Stimulated activated CD4-positive, alpha-beta T cell treated with anti-CD3 and anti-CD28 coated beads, Interleukin-12 subunit alpha, Interleukin-12 subunit beta, amount 100 ng/mL, for 4 hours (primary cell): ENCODE data around the gene ASIC4.
A peak's percentile ranks its signal among the peaks of the same experiment; 100 is the strongest.

Experiments used
- DNase-seq: peaks from one replicate; pipeline ENCODE4 v3.0.0-alpha.2; 2020

The ASIC4 gene

GRCh38 chr2:219514196-219514761 is at the start of gene ASIC4:
ASIC4 (plus strand) TSS chr2:219514482; CDS start chr2:219514725, 243 bp downstream.
- no peak for DNase-seq

- DNase-seq = no peak
Observed at GRCh38 chr2:219465659-219466561, 48.4 kb upstream of the ASIC4 start.

- DNase-seq = no peak
Observed at GRCh38 chr2:219466816-219467735, 47.2 kb upstream of the ASIC4 start.

DNA sequence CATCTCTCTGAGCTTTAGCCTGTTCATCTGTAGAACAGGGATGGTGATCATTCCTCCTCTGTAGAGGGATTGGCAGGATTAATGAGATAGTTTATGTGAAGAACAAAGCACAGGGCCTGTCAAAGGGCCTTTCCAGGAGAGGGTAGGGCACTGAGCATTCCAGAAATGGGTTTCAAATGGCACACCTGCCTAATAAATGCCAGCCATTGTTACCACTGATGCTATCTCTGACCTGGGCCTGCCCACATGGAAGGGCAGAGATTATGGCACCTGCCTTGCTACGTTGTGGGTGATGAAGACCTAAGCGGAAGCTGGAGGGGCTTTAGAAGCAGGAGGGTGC is 46.6 kb upstream of the ASIC4 start:
- DNase-seq = no peak

GRCh38 chr2:219468410-219469185 is 45.7 kb upstream of the ASIC4 start:
- DNase-seq = no peak

GRCh38 chr2:219469186-219469724 is 45.0 kb upstream of the ASIC4 start:
- no peak for DNase-seq

DNA sequence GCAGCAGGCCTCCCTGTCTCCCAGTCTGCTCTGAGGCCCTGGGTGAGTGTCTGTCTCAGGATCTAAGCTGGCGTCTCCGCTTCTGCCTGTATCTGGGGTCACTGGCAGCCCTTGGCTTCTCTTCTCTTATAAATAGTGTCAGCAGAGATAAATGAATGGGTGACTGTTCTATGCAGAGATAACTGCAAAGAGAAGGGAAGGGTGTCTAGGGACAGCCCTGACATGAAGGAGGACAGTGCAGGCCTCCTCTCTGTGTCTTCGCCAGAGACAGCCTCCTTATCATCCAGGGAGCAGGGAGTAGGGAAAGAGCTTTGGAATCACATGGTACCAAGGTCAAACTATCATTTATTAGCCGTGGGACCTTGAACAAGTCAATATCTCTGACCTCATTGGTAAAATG is 43.9 kb upstream of the ASIC4 start:
- no peak for DNase-seq

DNA sequence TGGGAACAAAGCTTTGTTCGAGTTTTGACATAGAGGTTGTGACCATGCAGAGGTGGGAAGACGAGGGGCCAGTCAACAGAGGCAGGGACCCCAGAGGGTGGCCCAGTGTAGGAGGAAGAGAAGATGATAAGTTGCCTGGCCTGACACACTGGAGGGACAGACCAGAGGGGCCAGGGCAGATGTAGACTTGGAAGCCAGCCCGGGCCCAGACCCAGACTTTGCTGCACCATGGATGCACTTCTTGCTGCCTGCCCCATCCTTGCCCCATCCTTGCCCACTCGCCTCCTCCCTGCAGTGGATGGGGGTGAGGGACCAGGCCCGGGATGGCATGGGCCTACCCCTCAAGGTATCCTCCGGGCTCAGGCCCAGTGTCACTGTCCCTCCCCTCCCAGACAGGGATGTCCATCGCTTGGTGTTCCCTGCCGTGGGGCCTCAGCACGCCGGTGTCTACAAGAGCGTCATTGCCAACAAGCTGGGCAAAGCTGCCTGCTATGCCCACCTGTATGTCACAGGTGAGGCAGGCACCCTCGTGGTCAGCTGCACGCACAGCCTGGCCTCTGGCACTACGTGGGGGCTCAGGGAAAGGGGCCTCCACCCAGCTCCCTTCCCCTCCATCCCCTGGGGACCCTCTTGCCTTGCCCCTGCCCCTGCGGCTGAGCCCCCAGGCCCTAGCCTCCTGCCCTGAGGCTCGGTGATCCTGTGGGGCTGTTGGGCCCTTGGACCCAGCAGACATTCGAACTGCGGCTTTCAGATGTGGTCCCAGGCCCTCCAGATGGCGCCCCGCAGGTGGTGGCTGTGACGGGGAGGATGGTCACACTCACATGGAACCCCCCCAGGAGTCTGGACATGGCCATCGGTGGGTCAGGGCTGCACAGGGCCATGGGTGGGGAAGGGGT is 42.6 kb upstream of the ASIC4 start:
- DNase-seq = no peak

DNA sequence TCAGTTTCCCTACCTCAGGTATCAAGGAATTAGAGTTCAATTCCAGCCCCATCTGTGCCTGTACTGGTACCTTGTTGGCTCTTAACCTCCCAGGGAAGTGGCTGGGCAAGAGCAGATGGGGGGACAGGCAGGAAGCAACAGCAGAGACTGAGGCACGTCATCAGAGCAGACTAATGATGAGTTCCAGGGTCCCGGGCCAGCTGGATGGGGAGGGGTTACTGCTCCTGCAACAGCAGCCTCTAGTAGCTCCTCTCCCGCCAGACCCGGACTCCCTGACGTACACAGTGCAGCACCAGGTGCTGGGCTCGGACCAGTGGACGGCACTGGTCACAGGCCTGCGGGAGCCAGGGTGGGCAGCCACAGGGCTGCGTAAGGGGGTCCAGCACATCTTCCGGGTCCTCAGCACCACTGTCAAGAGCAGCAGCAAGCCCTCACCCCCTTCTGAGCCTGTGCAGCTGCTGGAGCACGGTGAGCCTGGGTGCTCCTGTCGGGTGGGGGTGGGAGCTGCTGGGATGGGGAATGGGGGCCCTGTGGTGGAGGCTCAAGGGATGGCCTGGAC is 41.6 kb upstream of the ASIC4 start:
- DNase-seq = no peak

DNA sequence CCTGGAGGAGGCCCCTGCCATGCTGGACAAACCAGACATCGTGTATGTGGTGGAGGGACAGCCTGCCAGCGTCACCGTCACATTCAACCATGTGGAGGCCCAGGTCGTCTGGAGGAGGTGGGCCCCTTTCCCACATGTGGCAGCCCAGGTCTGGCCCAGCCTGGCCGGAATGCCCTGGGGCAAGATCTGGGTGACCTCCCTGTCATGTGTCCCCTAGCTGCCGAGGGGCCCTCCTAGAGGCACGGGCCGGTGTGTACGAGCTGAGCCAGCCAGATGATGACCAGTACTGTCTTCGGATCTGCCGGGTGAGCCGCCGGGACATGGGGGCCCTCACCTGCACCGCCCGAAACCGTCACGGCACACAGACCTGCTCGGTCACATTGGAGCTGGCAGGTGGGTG is 40.8 kb upstream of the ASIC4 start:
- no peak for DNase-seq

GRCh38 chr2:219474285-219475060 is 39.8 kb upstream of the ASIC4 start:
- no peak for DNase-seq

- DNase-seq = no peak
Observed at GRCh38 chr2:219475278-219475677, 39.0 kb upstream of the ASIC4 start.

- DNase-seq = peak; percentile 63
Observed at GRCh38 chr2:219475697-219476651, 38.3 kb upstream of the ASIC4 start.

- DNase-seq = no peak
Observed at GRCh38 chr2:219476652-219477151, 37.6 kb upstream of the ASIC4 start.

- no peak for DNase-seq
Observed at GRCh38 chr2:219477179-219477578, 37.1 kb upstream of the ASIC4 start.

DNA sequence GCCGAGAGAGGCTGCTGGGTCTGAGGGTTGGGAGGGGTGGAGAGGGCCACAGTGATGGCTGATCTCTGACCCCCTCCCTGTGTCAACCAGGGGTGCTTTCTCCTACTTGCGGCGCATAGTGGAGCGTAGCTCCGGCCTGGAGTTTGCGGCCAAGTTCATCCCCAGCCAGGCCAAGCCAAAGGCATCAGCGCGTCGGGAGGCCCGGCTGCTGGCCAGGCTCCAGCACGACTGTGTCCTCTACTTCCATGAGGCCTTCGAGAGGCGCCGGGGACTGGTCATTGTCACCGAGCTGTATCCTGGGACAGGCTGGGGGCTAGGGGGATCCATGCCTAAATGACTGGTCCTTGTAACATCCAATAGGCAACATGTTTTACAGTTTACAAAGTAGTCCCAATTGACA is 36.5 kb upstream of the ASIC4 start:
- no peak for DNase-seq

DNA sequence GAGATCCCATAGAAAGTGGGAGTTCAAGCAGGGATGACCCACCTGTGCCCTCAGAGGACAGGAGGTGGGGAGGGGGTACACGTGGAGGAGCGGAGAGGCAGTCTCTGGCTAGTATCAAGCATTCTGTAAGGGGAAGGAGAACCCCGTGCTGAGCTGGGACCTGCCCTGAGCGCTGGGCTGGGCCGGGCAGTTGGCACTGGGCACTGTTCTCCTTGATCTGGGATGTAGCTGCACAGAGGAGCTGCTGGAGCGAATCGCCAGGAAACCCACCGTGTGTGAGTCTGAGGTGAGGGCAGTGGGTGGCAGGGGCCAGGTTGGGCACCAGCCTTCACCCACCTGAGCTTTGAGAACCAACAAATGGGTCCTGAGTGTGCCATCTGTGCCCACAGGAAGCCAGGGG is 35.4 kb upstream of the ASIC4 start:
- DNase-seq = no peak

- DNase-seq = no peak
Observed at GRCh38 chr2:219480004-219480403, 34.3 kb upstream of the ASIC4 start.
